ENCODE measurements around the gene MAN1B1. TPM values are rescaled to one million over a fixed set of nuclear protein-coding genes. Genes with fewer than 3 reads are reported as not detected.
A peak's percentile ranks its signal among the peaks of the same experiment; 100 is the strongest.

The MAN1B1 gene
- polyA plus RNA-seq, 2 of the 4 experiments (the other 2 are of a cell fraction), result 31.7 to 48.6 TPM

- no peak for TF ChIP-seq GATA3 (IDR thresholded peaks at IDR 0.05; ENCODE audit: borderline replicate concordance)
- no peak for TF ChIP-seq POLR2A (IDR thresholded peaks at IDR 0.05; ENCODE audit: low read length)
- TF ChIP-seq KDM1A (IDR thresholded peaks at IDR 0.05; ENCODE audit: low read depth), result no peak
- no peak for TF ChIP-seq PHF8 (IDR thresholded peaks at IDR 0.05; ENCODE audit: borderline replicate concordance, low read depth)
Observed at GRCh38 chr9:137138058-137138721, 51.4 kb downstream of the MAN1B1 start (continued).

- no peak within 1 kb of the TSS for H3K4me3 ChIP-seq
- ATAC-seq (peak in 1 of 2 experiments; percentile 15; a peak in 1 of 6 replicates), DNase-seq (ENCODE audit: low read depth in 1 of 2, low spot score in 1 of 2) (no peak), FAIRE-seq (no peak)
- 52% methylated on average over 57 of the region's 104 CpGs for WGBS (ENCODE audit: missing lambda C conversion rate)
- CTCF ChIA-PET, result interaction anchor here (0.6 to 2.3 kb wide), 9 partner anchors 9 to 109 kb away, joined by 3 to 9 read pairs (median 3); partner anchors contain the start of genes RNF224 and SSNA1
- peak within 1 kb of the TSS; percentile 47 for H3K4me2 ChIP-seq
- H3K27ac ChIP-seq, result no peak within 1 kb of the TSS
- H3K4me1 ChIP-seq, result peaks cover 10% of the 10 kb centered on the region; the same call in 1 of the 3 replicates
- TF ChIP-seq CTCF (IDR thresholded peaks at IDR 0.05) (no peak), REST (IDR thresholded peaks at IDR 0.05) (peak; percentile 79)
- POLR2A ChIA-PET, result interaction anchor here (2.4 kb wide), 1 partner anchor 9 kb away, joined by 9 read pairs; no protein-coding TSS in a partner anchor
- no peaks in the 10 kb centered on the region for H3K9me3 ChIP-seq
Observed at GRCh38 chr9:137138722-137139467, 52.1 kb downstream of the MAN1B1 start, which contains the start of gene GRIN1. Gene GRIN1, plus strand, starts transcription at chr9:137139154. Its CDS starts 333 bp downstream, at chr9:137139487.

GRCh38 chr9:137139468-137140150 lies 52.8 kb downstream of the MAN1B1 start:
- Histone ChIP-seq H3K4me2 (no peak overlapping the region), H3K9me3 (no peaks in the 10 kb centered on the region), H3K4me1 (peaks cover 10% of the 10 kb centered on the region; the same call in 1 of the 3 replicates), H3K4me3 (no peak overlapping the region), H3K27ac (no peak overlapping the region)
- no peak for ATAC-seq
- ChIA-PET POLR2A (interaction anchor here (2.4 kb wide), 1 partner anchor 10 kb away, joined by 9 read pairs; no protein-coding TSS in a partner anchor), CTCF (interaction anchor here (1.5 to 1.7 kb wide), 2 partner anchors 10 to 110 kb away, joined by 3 to 6 read pairs; no protein-coding TSS in a partner anchor)
- FAIRE-seq, result no peak
- TF ChIP-seq TFCP2L1 (CRISPR knock-in tag; IDR thresholded peaks at IDR 0.05) (no peak), POLR2A (IDR thresholded peaks at IDR 0.05; ENCODE audit: low read length) (no peak), HOXB13 (CRISPR knock-in tag; IDR thresholded peaks at IDR 0.05; ENCODE audit: low read depth) (no peak), CBX8 (IDR thresholded peaks at IDR 0.05) (no peak), E2F6 (IDR thresholded peaks at IDR 0.05; ENCODE audit: borderline replicate concordance, low read depth) (no peak), ZNF302 (CRISPR knock-in tag; IDR thresholded peaks at IDR 0.05) (no peak), KDM5A (IDR thresholded peaks at IDR 0.05) (no peak)
- DNase-seq (ENCODE audit: low read depth in 1 of 2, low spot score in 1 of 2), result no peak
- 81% methylated on average over 32 of the region's 37 CpGs for WGBS (ENCODE audit: missing lambda C conversion rate)
